ENCODE data around the gene FAM3C. TPM values are rescaled to one million over a fixed set of nuclear protein-coding genes. Genes with fewer than 3 reads are reported as not detected.
"Not testable (repeated sequence)": the region's sequence is repeated elsewhere in the genome, so short reads cannot be mapped to it uniquely, and the experiment has no call there.

FAM3C gene
- polyA plus RNA-seq (ENCODE audit: insufficient read length), result 76.2 TPM

GRCh38 chr7:121395961-121396757 is at the start of gene FAM3C:
Gene FAM3C (minus strand): TSS chr7:121396308. CDS start chr7:121382969, 13,339 bp downstream.
- DNase-seq, result peak; percentile 95

- no peak for DNase-seq
These were observed 46.7 kb upstream of the FAM3C start for GRCh38 chr7:121442845-121443244.

- DNase-seq, result no peak
These were observed 44.9 kb upstream of the FAM3C start for GRCh38 chr7:121440857-121441503.

- DNase-seq, result not testable (repeated sequence)
These were observed 42.2 kb upstream of the FAM3C start for GRCh38 chr7:121438043-121438955.

- no peak for DNase-seq
These were observed 41.4 kb upstream of the FAM3C start for GRCh38 chr7:121437470-121437869.

- DNase-seq, result no peak
These were observed 40.6 kb upstream of the FAM3C start for GRCh38 chr7:121436688-121437087.

GRCh38 chr7:121436136-121436535 is 40.0 kb upstream of the FAM3C start:
- DNase-seq, result no peak

GRCh38 chr7:121433775-121434174 is 37.7 kb upstream of the FAM3C start:
- no peak for DNase-seq

GRCh38 chr7:121432486-121432885 is 36.4 kb upstream of the FAM3C start:
- not testable (repeated sequence) for DNase-seq

- no peak for DNase-seq
These were observed 35.9 kb upstream of the FAM3C start for GRCh38 chr7:121431996-121432395.

GRCh38 chr7:121431389-121431995 is 35.4 kb upstream of the FAM3C start:
- DNase-seq, result no peak

GRCh38 chr7:121430558-121430957 is 34.5 kb upstream of the FAM3C start:
- no peak for DNase-seq

- DNase-seq, result no peak
These were observed 33.7 kb upstream of the FAM3C start for GRCh38 chr7:121429798-121430197.

GRCh38 chr7:121428855-121429489 is 32.9 kb upstream of the FAM3C start:
- DNase-seq, result no peak

- DNase-seq, result not testable (repeated sequence)
These were observed 25.6 kb upstream of the FAM3C start for GRCh38 chr7:121421743-121422142.

- DNase-seq, result no peak
These were observed 24.9 kb upstream of the FAM3C start for GRCh38 chr7:121420976-121421375.

GRCh38 chr7:121419201-121420148 is 23.4 kb upstream of the FAM3C start:
- DNase-seq, result no peak

- no peak for DNase-seq
These were observed 20.4 kb upstream of the FAM3C start for GRCh38 chr7:121416533-121416932.

GRCh38 chr7:121414436-121414835 is 18.3 kb upstream of the FAM3C start:
- no peak for DNase-seq

- DNase-seq, result no peak
These were observed 15.5 kb upstream of the FAM3C start for GRCh38 chr7:121411597-121411979.
